ENCODE results near the gene XPO4.
A peak's percentile ranks its signal among the peaks of the same experiment; 100 is the strongest.
"Not testable (repeated sequence)": the region's sequence is repeated elsewhere in the genome, so short reads cannot be mapped to it uniquely, and the experiment has no call there.

The XPO4 gene

DNA sequence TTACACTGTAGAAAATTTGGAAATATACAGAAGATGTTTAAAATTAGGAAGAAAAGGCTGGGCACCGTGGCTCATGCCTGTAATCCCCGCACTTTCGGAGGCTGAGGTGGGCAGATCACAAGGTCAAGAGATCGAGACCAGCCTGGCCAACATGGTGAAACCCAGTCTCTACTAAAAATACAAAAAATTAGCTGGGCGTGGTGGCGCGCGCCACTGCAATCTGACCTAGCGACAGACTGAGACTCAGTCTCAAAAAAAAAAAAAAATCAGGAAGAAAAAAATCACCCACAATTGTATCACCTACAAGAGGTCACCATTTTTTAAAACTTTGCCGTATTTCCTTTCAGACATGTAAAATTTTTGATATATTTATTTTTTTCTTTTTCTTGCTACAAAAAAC lies 38.0 kb upstream of the XPO4 start:
- H4K91ac ChIP-seq (ENCODE audit: low read length); H3K4me2 ChIP-seq (ENCODE audit: low read length, poor library complexity, severe bottlenecking); H3K27ac ChIP-seq (ENCODE audit: low read length, poor library complexity, severe bottlenecking); H2AK5ac ChIP-seq (ENCODE audit: low read length, severe bottlenecking); H3K18ac ChIP-seq (ENCODE audit: low read depth in 1 of 2, low read length in 2 of 2); H3K4me1 ChIP-seq (ENCODE audit: control insufficient read depth, insufficient read depth, low read depth, low read length); H3K4ac ChIP-seq (ENCODE audit: low read depth in 1 of 2, low read length in 2 of 2); H3K36me3 ChIP-seq (ENCODE audit: control insufficient read depth in 1 of 2, insufficient read depth in 2 of 2, low read depth in 1 of 2, low read length in 2 of 2); H3K14ac ChIP-seq (ENCODE audit: low read length in 2 of 2); H2BK15ac ChIP-seq (ENCODE audit: low read depth, poor library complexity, severe bottlenecking); H2BK5ac ChIP-seq (ENCODE audit: low read depth, low read length, poor library complexity, severe bottlenecking); H4K8ac ChIP-seq (ENCODE audit: low read length); H3K9me3 ChIP-seq (ENCODE audit: control insufficient read depth, low read length); H2AFZ ChIP-seq (ENCODE audit: low read depth, low read length); H3K4me3 ChIP-seq (ENCODE audit: insufficient read depth in 1 of 2, low read depth in 1 of 2, low read length in 2 of 2); H3K27me3 ChIP-seq (ENCODE audit: control insufficient read depth in 1 of 2, insufficient read depth in 1 of 2, low read length in 2 of 2); H2BK120ac ChIP-seq (ENCODE audit: low read depth, low read length); H2BK12ac ChIP-seq (ENCODE audit: low read length in 2 of 2); DNase-seq; H3K23ac ChIP-seq (ENCODE audit: low read length in 2 of 2); H3K79me1 ChIP-seq (replicated peaks; ENCODE audit: low read length, poor library complexity, severe bottlenecking): not testable (repeated sequence)
- peak overlapping the region; percentile 30 for H3K9ac ChIP-seq (ENCODE audit: low read length)
- WGBS, result over 99% methylated on average over 9 of the region's 10 CpGs

- Histone ChIP-seq H3K18ac (ENCODE audit: low read depth in 1 of 2, low read length in 2 of 2) (no peak overlapping the region), H4K91ac (ENCODE audit: low read length) (no peak overlapping the region), H2AFZ (ENCODE audit: low read depth, low read length) (no peak overlapping the region), H2BK120ac (ENCODE audit: low read depth, low read length) (no peak overlapping the region), H3K4me1 (ENCODE audit: control insufficient read depth, insufficient read depth, low read depth, low read length) (peaks cover 4% of the 10 kb centered on the region), H2BK5ac (ENCODE audit: low read depth, low read length, poor library complexity, severe bottlenecking) (no peak overlapping the region), H3K23ac (ENCODE audit: low read length in 2 of 2) (no peak overlapping the region), H2BK15ac (ENCODE audit: low read depth, poor library complexity, severe bottlenecking) (no peak overlapping the region), H2AK5ac (ENCODE audit: low read length, severe bottlenecking) (no peak overlapping the region), H2BK12ac (ENCODE audit: low read length in 2 of 2) (no peak overlapping the region), H3K27me3 (ENCODE audit: control insufficient read depth in 1 of 2, insufficient read depth in 1 of 2, low read length in 2 of 2) (peaks cover 0 to 5% of the 10 kb centered on the region in 2 experiments), H3K79me1 (replicated peaks; ENCODE audit: low read length, poor library complexity, severe bottlenecking) (no peaks in the 10 kb centered on the region), H3K36me3 (ENCODE audit: control insufficient read depth in 1 of 2, insufficient read depth in 2 of 2, low read depth in 1 of 2, low read length in 2 of 2) (no peaks in the 10 kb centered on the region), H3K4me2 (ENCODE audit: low read length, poor library complexity, severe bottlenecking) (no peak overlapping the region), H3K27ac (ENCODE audit: low read length, poor library complexity, severe bottlenecking) (no peak overlapping the region), H3K4ac (ENCODE audit: low read depth in 1 of 2, low read length in 2 of 2) (no peak overlapping the region), H3K9ac (ENCODE audit: low read length) (peak overlapping the region; percentile 30), H3K14ac (ENCODE audit: low read length in 2 of 2) (no peak overlapping the region), H3K4me3 (ENCODE audit: insufficient read depth in 1 of 2, low read depth in 1 of 2, low read length in 2 of 2) (no peak overlapping the region), H3K9me3 (ENCODE audit: control insufficient read depth, low read length) (no peaks in the 10 kb centered on the region), H4K8ac (ENCODE audit: low read length) (no peak overlapping the region)
- 53% methylated on average over 2 of the region's 3 CpGs for WGBS
- peak; percentile 78 for DNase-seq
Measured at GRCh38 chr13:20940083-20940482, 37.5 kb upstream of the XPO4 start.

- no peaks in the 10 kb centered on the region for H3K79me1 ChIP-seq (replicated peaks; ENCODE audit: low read length, poor library complexity, severe bottlenecking)
- 69% methylated on average over 4 of the region's 4 CpGs for WGBS
- H3K4ac ChIP-seq (ENCODE audit: low read depth in 1 of 2, low read length in 2 of 2), result peak overlapping the region in 1 of 2 experiments; percentile 17
- no peak overlapping the region for H3K14ac ChIP-seq (ENCODE audit: low read length in 2 of 2)
- H3K23ac ChIP-seq (ENCODE audit: low read length in 2 of 2), result no peak overlapping the region
- peak overlapping the region in 1 of 2 experiments; percentile 82 for H3K18ac ChIP-seq (ENCODE audit: low read depth in 1 of 2, low read length in 2 of 2)
- peak overlapping the region; percentile 31 to 83 for H2BK12ac ChIP-seq (ENCODE audit: low read length in 2 of 2)
- no peaks in the 10 kb centered on the region for H3K36me3 ChIP-seq (ENCODE audit: control insufficient read depth in 1 of 2, insufficient read depth in 2 of 2, low read depth in 1 of 2, low read length in 2 of 2)
- peak overlapping the region; percentile 30 for H3K9ac ChIP-seq (ENCODE audit: low read length)
- peaks cover 4% of the 10 kb centered on the region for H3K4me1 ChIP-seq (ENCODE audit: control insufficient read depth, insufficient read depth, low read depth, low read length)
- peak overlapping the region; percentile 90 for H2BK15ac ChIP-seq (ENCODE audit: low read depth, poor library complexity, severe bottlenecking)
- peak overlapping the region; percentile 52 for H2BK120ac ChIP-seq (ENCODE audit: low read depth, low read length)
- H3K9me3 ChIP-seq (ENCODE audit: control insufficient read depth, low read length), result no peaks in the 10 kb centered on the region
- DNase-seq, result no peak
- H3K27me3 ChIP-seq (ENCODE audit: control insufficient read depth in 1 of 2, insufficient read depth in 1 of 2, low read length in 2 of 2), result peaks cover 0 to 5% of the 10 kb centered on the region in 2 experiments
- no peak overlapping the region for H2BK5ac ChIP-seq (ENCODE audit: low read depth, low read length, poor library complexity, severe bottlenecking)
- H3K27ac ChIP-seq (ENCODE audit: low read length, poor library complexity, severe bottlenecking), result no peak overlapping the region
- H3K4me2 ChIP-seq (ENCODE audit: low read length, poor library complexity, severe bottlenecking), result no peak overlapping the region
- H4K8ac ChIP-seq (ENCODE audit: low read length), result peak overlapping the region; percentile 59
- H2AFZ ChIP-seq (ENCODE audit: low read depth, low read length), result no peak overlapping the region
- no peak overlapping the region for H4K91ac ChIP-seq (ENCODE audit: low read length)
- no peak overlapping the region for H2AK5ac ChIP-seq (ENCODE audit: low read length, severe bottlenecking)
- H3K4me3 ChIP-seq (ENCODE audit: insufficient read depth in 1 of 2, low read depth in 1 of 2, low read length in 2 of 2), result no peak overlapping the region
Measured at GRCh38 chr13:20939662-20940061, 37.1 kb upstream of the XPO4 start.

GRCh38 chr13:20938302-20938701 lies 35.8 kb upstream of the XPO4 start:
- no peak for DNase-seq
- Histone ChIP-seq H3K4me3 (ENCODE audit: insufficient read depth in 1 of 2, low read depth in 1 of 2, low read length in 2 of 2) (no peak overlapping the region), H2AFZ (ENCODE audit: low read depth, low read length) (no peak overlapping the region), H2BK12ac (ENCODE audit: low read length in 2 of 2) (peak overlapping the region in 1 of 2 experiments; percentile 89), H3K14ac (ENCODE audit: low read length in 2 of 2) (no peak overlapping the region), H3K79me1 (replicated peaks; ENCODE audit: low read length, poor library complexity, severe bottlenecking) (no peaks in the 10 kb centered on the region), H3K27me3 (ENCODE audit: control insufficient read depth in 1 of 2, insufficient read depth in 1 of 2, low read length in 2 of 2) (peaks cover 0 to 5% of the 10 kb centered on the region in 2 experiments), H3K27ac (ENCODE audit: low read length, poor library complexity, severe bottlenecking) (no peak overlapping the region), H3K23ac (ENCODE audit: low read length in 2 of 2) (no peak overlapping the region), H3K4me2 (ENCODE audit: low read length, poor library complexity, severe bottlenecking) (no peak overlapping the region), H3K9me3 (ENCODE audit: control insufficient read depth, low read length) (no peaks in the 10 kb centered on the region), H2BK5ac (ENCODE audit: low read depth, low read length, poor library complexity, severe bottlenecking) (no peak overlapping the region), H4K91ac (ENCODE audit: low read length) (no peak overlapping the region), H4K8ac (ENCODE audit: low read length) (no peak overlapping the region), H2AK5ac (ENCODE audit: low read length, severe bottlenecking) (no peak overlapping the region), H3K36me3 (ENCODE audit: control insufficient read depth in 1 of 2, insufficient read depth in 2 of 2, low read depth in 1 of 2, low read length in 2 of 2) (no peaks in the 10 kb centered on the region), H2BK15ac (ENCODE audit: low read depth, poor library complexity, severe bottlenecking) (no peak overlapping the region), H3K18ac (ENCODE audit: low read depth in 1 of 2, low read length in 2 of 2) (no peak overlapping the region), H3K4me1 (ENCODE audit: control insufficient read depth, insufficient read depth, low read depth, low read length) (peaks cover 4% of the 10 kb centered on the region), H3K4ac (ENCODE audit: low read depth in 1 of 2, low read length in 2 of 2) (no peak overlapping the region), H2BK120ac (ENCODE audit: low read depth, low read length) (no peak overlapping the region), H3K9ac (ENCODE audit: low read length) (no peak overlapping the region)
- WGBS, result 91% methylated on average over 6 of the region's 6 CpGs
